CD4-positive, alpha-beta T cell treated with Interleukin-6 for 4 hours (primary cell): ENCODE measurements around the gene MGARP.
"Not testable (repeated sequence)": the region's sequence is repeated elsewhere in the genome, so short reads cannot be mapped to it uniquely, and the experiment has no call there.

Source experiments
- DNase-seq: peaks from one replicate; pipeline ENCODE4 v3.0.0-alpha.2; 2020; ENCODE audit warnings: mixed read lengths

MGARP gene

GRCh38 chr4:139295206-139295941 lies 15.3 kb upstream of the MGARP start:
- DNase-seq = peak; percentile 100

- DNase-seq = no peak
Measured at GRCh38 chr4:139286186-139286698, 6.2 kb upstream of the MGARP start.

- DNase-seq = no peak
Measured at GRCh38 chr4:139282721-139283075, 2.7 kb upstream of the MGARP start.

GRCh38 chr4:139282065-139282720 lies 2.2 kb upstream of the MGARP start:
- DNase-seq = no peak

- peak; percentile 7 for DNase-seq
Measured at GRCh38 chr4:139278912-139279759, 889 bp downstream of the MGARP start.

- no peak for DNase-seq
Measured at GRCh38 chr4:139278485-139278884, 1.5 kb downstream of the MGARP start.

GRCh38 chr4:139275281-139275735 lies 4.7 kb downstream of the MGARP start:
- no peak for DNase-seq

- no peak for DNase-seq
Measured at GRCh38 chr4:139274790-139275189, 5.2 kb downstream of the MGARP start.

GRCh38 chr4:139273835-139274234 lies 6.2 kb downstream of the MGARP start:
- DNase-seq = no peak

GRCh38 chr4:139267301-139267700 lies 12.7 kb downstream of the MGARP start:
- DNase-seq = no peak

GRCh38 chr4:139266583-139267257 lies 13.3 kb downstream of the MGARP start:
- peak; percentile 66 for DNase-seq

GRCh38 chr4:139266208-139266582 lies 13.8 kb downstream of the MGARP start:
- no peak for DNase-seq

GRCh38 chr4:139265654-139266053 lies 14.4 kb downstream of the MGARP start:
- no peak for DNase-seq

- DNase-seq = no peak
Measured at GRCh38 chr4:139256349-139256748, 23.7 kb downstream of the MGARP start.

GRCh38 chr4:139255581-139255980 lies 24.4 kb downstream of the MGARP start:
- DNase-seq = not testable (repeated sequence)

GRCh38 chr4:139253713-139254112 lies 26.3 kb downstream of the MGARP start:
- no peak for DNase-seq

- DNase-seq = no peak
Measured at GRCh38 chr4:139253046-139253445, 27.0 kb downstream of the MGARP start.

- no peak for DNase-seq
Measured at GRCh38 chr4:139247700-139248238, 32.3 kb downstream of the MGARP start.

GRCh38 chr4:139247241-139247640 lies 32.8 kb downstream of the MGARP start:
- no peak for DNase-seq

- DNase-seq = no peak
Measured at GRCh38 chr4:139246166-139246565, 33.9 kb downstream of the MGARP start.

GRCh38 chr4:139245590-139245989 lies 34.4 kb downstream of the MGARP start:
- DNase-seq = no peak
